H9 (cell line): ENCODE measurements around the gene DYRK3. TPM values are rescaled to one million over a fixed set of nuclear protein-coding genes. Genes with fewer than 3 reads are reported as not detected.

Source experiments
- DNase-seq: peaks from one replicate; pipeline ENCODE4 v3.0.0-alpha.2; 2017
- H2AFZ ChIP-seq: one replicate; pipeline ENCODE4 v1.6.1; 2013; ENCODE audit warnings: mild to moderate bottlenecking, low read length, control low read depth, moderate library complexity
- H2AK5ac ChIP-seq: 2 replicates; pipeline ENCODE4 v1.6.1; 2013; ENCODE audit warnings: low read length, control low read depth, mixed read lengths; ENCODE audit not compliant: insufficient read length
- H2BK120ac ChIP-seq: one replicate; pipeline ENCODE4 v1.6.1; 2013; ENCODE audit warnings: low read depth, mild to moderate bottlenecking, low read length, control low read depth, inconsistent platforms; ENCODE audit not compliant: poor library complexity, severe bottlenecking
- H2BK12ac ChIP-seq: 2 replicates; pipeline ENCODE4 v1.6.1; 2013; ENCODE audit warnings: low read length, control low read depth, mixed read lengths, low read depth; ENCODE audit not compliant: insufficient read length
- H2BK15ac ChIP-seq: 2 replicates; pipeline ENCODE4 v1.6.1; 2013; ENCODE audit warnings: low read depth, low read length, control low read depth
- H2BK20ac ChIP-seq: one replicate; pipeline ENCODE4 v1.6.1; 2013; ENCODE audit warnings: low read depth, mild to moderate bottlenecking, low read length, control low read depth, inconsistent platforms; ENCODE audit not compliant: poor library complexity, severe bottlenecking
- H2BK5ac ChIP-seq: 2 replicates; pipeline ENCODE4 v1.6.1; 2013; ENCODE audit warnings: low read length, control low read depth, mixed read lengths; ENCODE audit not compliant: insufficient read length
- H3K14ac ChIP-seq: 2 replicates; pipeline ENCODE4 v1.6.1; 2013; ENCODE audit warnings: low read length, control low read depth; ENCODE audit not compliant: insufficient read depth
- H3K18ac ChIP-seq: 2 replicates; pipeline ENCODE4 v1.6.1; 2013; ENCODE audit warnings: low read depth, mild to moderate bottlenecking, mixed read lengths, low read length, control low read depth; ENCODE audit not compliant: insufficient read length
- H3K23ac ChIP-seq: 2 replicates; pipeline ENCODE4 v1.6.1; 2013; ENCODE audit warnings: low read length, control low read depth, mixed read lengths, low read depth; ENCODE audit not compliant: insufficient read length
- H3K23me2 ChIP-seq: 2 replicates; pipeline ENCODE4 v1.6.1; 2013; ENCODE audit warnings: low read depth, mild to moderate bottlenecking, mixed read lengths, low read length, control low read depth; ENCODE audit not compliant: insufficient read length, poor library complexity, severe bottlenecking
- H3K27ac ChIP-seq: 2 replicates; pipeline ENCODE4 v1.5.1; 2013; ENCODE audit warnings: low read length, control low read depth, mixed read lengths, low read depth; ENCODE audit not compliant: insufficient read length
- H3K27me3 ChIP-seq: 2 replicates; pipeline ENCODE4 v1.6.1; 2013; ENCODE audit warnings: low read length, control low read depth, inconsistent platforms; ENCODE audit not compliant: insufficient read depth
- H3K4ac ChIP-seq: 2 replicates; pipeline ENCODE4 v1.6.1; 2013; ENCODE audit warnings: low read depth, mild to moderate bottlenecking, control low read depth, inconsistent platforms, low read length, moderate library complexity
- H3K4me1 ChIP-seq: 2 replicates; pipeline ENCODE4 v1.6.1; 2013; ENCODE audit warnings: low read length, control low read depth, inconsistent platforms; ENCODE audit not compliant: insufficient read depth
- H3K4me2 ChIP-seq: 2 replicates; pipeline ENCODE4 v1.6.1; 2013; ENCODE audit warnings: low read length, control low read depth, mixed read lengths; ENCODE audit not compliant: insufficient read length, insufficient read depth
- H3K56ac ChIP-seq: 2 replicates; pipeline ENCODE4 v1.6.1; 2013; ENCODE audit warnings: low read depth, mild to moderate bottlenecking, mixed read lengths, low read length, control low read depth; ENCODE audit not compliant: insufficient read length
- H3K79me1 ChIP-seq: 2 replicates; pipeline ENCODE4 v1.6.1; 2013; ENCODE audit warnings: low read depth, mild to moderate bottlenecking, moderate library complexity, low read length, control low read depth, inconsistent platforms; ENCODE audit not compliant: insufficient read depth, poor library complexity, severe bottlenecking
- H3K79me2 ChIP-seq: 2 replicates; pipeline ENCODE4 v1.6.1; 2013; ENCODE audit warnings: low read length, control low read depth, inconsistent platforms; ENCODE audit not compliant: insufficient read depth
- H3K9ac ChIP-seq: 2 replicates; pipeline ENCODE4 v1.6.1; 2013; ENCODE audit warnings: low read length, control low read depth, mixed read lengths; ENCODE audit not compliant: insufficient read length; ENCODE audit errors: extremely low read depth
- H3K9me3 ChIP-seq: one replicate; pipeline ENCODE4 v1.6.1; 2013; ENCODE audit warnings: low read depth, low read length, inconsistent platforms; ENCODE audit not compliant: control insufficient read depth
- H3T11ph ChIP-seq: one replicate; pipeline ENCODE4 v1.6.1; 2013; ENCODE audit warnings: mild to moderate bottlenecking, low read length, control low read depth, inconsistent platforms
- H4K20me1 ChIP-seq: one replicate; pipeline ENCODE4 v1.6.1; 2013; ENCODE audit not compliant: control insufficient read depth, insufficient read length, insufficient read depth
- H4K5ac ChIP-seq: 2 replicates; pipeline ENCODE4 v1.6.1; 2013; ENCODE audit warnings: low read depth, mild to moderate bottlenecking, mixed read lengths, low read length, control low read depth; ENCODE audit not compliant: insufficient read length
- H4K8ac ChIP-seq: replicated peaks from 2 replicates; pipeline ENCODE4 v1.6.1; 2013; ENCODE audit warnings: low read length, control low read depth, mixed read lengths, low read depth; ENCODE audit not compliant: insufficient read length
- H4K91ac ChIP-seq: 2 replicates; pipeline ENCODE4 v1.6.1; 2013; ENCODE audit warnings: low read depth, mild to moderate bottlenecking, moderate library complexity, mixed read lengths, low read length, control low read depth; ENCODE audit not compliant: insufficient read length
- H3K27ac Mint-ChIP-seq, 3 experiments: 2 replicates in 2 of 3; 3 replicates in 1 of 3; pipeline ENCODE4 v1.8.0; 2020 to 2021; ENCODE audit warnings: mixed read lengths in 3 of 3, mild to moderate bottlenecking in 1 of 3, moderate library complexity in 1 of 3
- H3K27me3 Mint-ChIP-seq: 2 replicates; pipeline ENCODE4 v1.8.0; 2021; ENCODE audit warnings: low read depth, mild to moderate bottlenecking, moderate library complexity, mixed read lengths
- H3K36me3 Mint-ChIP-seq, 3 experiments: 2 replicates in 2 of 3; 3 replicates in 1 of 3; pipeline ENCODE4 v1.8.0; 2020 to 2021; ENCODE audit warnings: low read depth in 3 of 3, mixed read lengths in 3 of 3; ENCODE audit not compliant: insufficient read depth in 1 of 3
- H3K4me1 Mint-ChIP-seq, 2 experiments: 2 replicates each; pipeline ENCODE4 v1.8.0; 2020; ENCODE audit warnings: mixed read lengths in 2 of 2
- H3K4me3 Mint-ChIP-seq, 2 experiments: 2 replicates in 1 of 2; 3 replicates in 1 of 2; pipeline ENCODE4 v1.8.0; 2020 to 2021; ENCODE audit warnings: mild to moderate bottlenecking in 2 of 2, mixed read lengths in 2 of 2, moderate library complexity in 1 of 2
- H3K9me3 Mint-ChIP-seq, 2 experiments: 2 replicates in 1 of 2; 3 replicates in 1 of 2; pipeline ENCODE4 v1.8.0; 2020; ENCODE audit warnings: mild to moderate bottlenecking in 2 of 2, mixed read lengths in 2 of 2, moderate library complexity in 1 of 2
- CTCF ChIP-seq: fragments of 200-600 bp; sonication (generic); conservative IDR thresholded peaks from 3 replicates; pipeline ENCODE4 v1.8.0; 2021; ENCODE audit warnings: antibody characterized with exemption, mild to moderate bottlenecking
- WGBS: extraction: QIAGEN DNeasy Blood & Tissue Kit; methylation state at CpG from one replicate; pipeline ENCODE4 v1.1.7; 2013; ENCODE audit warnings: missing lambda C conversion rate, low lambda C conversion rate, mixed read lengths; ENCODE audit not compliant: insufficient read length; ENCODE audit errors: extremely low coverage; 5-methylcytosine and 5-hydroxymethylcytosine counted together
- total RNA-seq: library from RNA; stranded (reverse); gene quantifications from 2 replicates; pipeline ENCODE4 v1.2.1, GENCODE V29; 2021

DYRK3 gene
- total RNA-seq, 1 experiment from 2014 or later: 4.7 TPM

- Histone ChIP-seq H4K20me1 (no peaks in the 10 kb centered on the region), H3K56ac (no peak overlapping the region), H3K4me2 (no peak overlapping the region), H2BK20ac (no peak overlapping the region), H2BK5ac (no peak overlapping the region), H3T11ph (no peak overlapping the region), H2BK120ac (no peak overlapping the region), H3K23ac (no peak overlapping the region), H4K5ac (no peak overlapping the region), H3K4me1 (peaks cover 4% of the 10 kb centered on the region), H3K27me3 (peaks cover 8% of the 10 kb centered on the region; the same call in 1 of the 2 replicates), H4K91ac (no peak overlapping the region), H3K14ac (no peak overlapping the region), H3K4ac (no peak overlapping the region), H3K9ac (no peak overlapping the region), H3K27ac (no peak overlapping the region), H2AK5ac (no peak overlapping the region), H2AFZ (no peak overlapping the region), H4K8ac (no peak overlapping the region), H3K18ac (no peak overlapping the region), H3K79me2 (no peaks in the 10 kb centered on the region), H3K79me1 (no peaks in the 10 kb centered on the region), H2BK15ac (no peak overlapping the region), H3K9me3 (no peaks in the 10 kb centered on the region), H3K23me2 (peaks cover 3% of the 10 kb centered on the region), H2BK12ac (no peak overlapping the region)
- no peak overlapping the region; a peak in 1 of 7 replicates for H3K27ac Mint-ChIP-seq
- H3K4me1 Mint-ChIP-seq: peaks cover 16 to 22% of the 10 kb centered on the region in 2 experiments
- no peak for TF ChIP-seq CTCF
- WGBS: no CpG with 5 or more reads among the region's 4 CpGs
- DNase-seq: no peak
- H3K27me3 Mint-ChIP-seq: peaks cover 75% of the 10 kb centered on the region
- no peak overlapping the region for H3K4me3 Mint-ChIP-seq
- H3K9me3 Mint-ChIP-seq: no peaks in the 10 kb centered on the region
- no peaks in the 10 kb centered on the region; a peak in 1 of 7 replicates for H3K36me3 Mint-ChIP-seq
Measured at GRCh38 chr1:206660136-206660535, 24.8 kb downstream of the DYRK3 start.
